H1 (cell line): Measurements from ENCODE around the gene FAR2.

ENCODE experiments used
- CHD1 ChIP-seq: IDR thresholded peaks from 2 replicates; pipeline ENCODE4 v1.6.1; 2012; ENCODE audit warnings: low read depth, low read length, improper control_type of control experiment
- HDAC2 ChIP-seq, 2 experiments: fragments of 300-600 bp in 1 of 2; sonication (generic) in 1 of 2; IDR thresholded peaks; 2 replicates each; pipeline ENCODE4 v1.6.1; 2011 to 2012; ENCODE audit warnings: low read depth in 2 of 2, low read length in 2 of 2, mild to moderate bottlenecking in 2 of 2, moderate library complexity in 2 of 2, borderline replicate concordance in 1 of 2, inconsistent platforms in 1 of 2
- JUN ChIP-seq: IDR thresholded peaks from 2 replicates; pipeline ENCODE4 v1.6.1; 2011; ENCODE audit warnings: low read depth, mild to moderate bottlenecking, improper control_type of control experiment, low read length
- KDM1A ChIP-seq: fragments of 200-600, 300-600 bp; sonication (generic); IDR thresholded peaks from 2 replicates; pipeline ENCODE4 v1.7.1; 2016; ENCODE audit warnings: mild to moderate bottlenecking, low read length, borderline replicate concordance
- RNF2 ChIP-seq: fragments of 200-900, 300-1000 bp; sonication (generic); IDR thresholded peaks from 2 replicates; pipeline ENCODE4 v1.7.1; 2016; ENCODE audit warnings: borderline replicate concordance, low read depth, mild to moderate bottlenecking, antibody characterized with exemption, low read length; ENCODE audit not compliant: poor library complexity, severe bottlenecking; ENCODE audit errors: missing control alignments
- RXRA ChIP-seq: IDR thresholded peaks from 2 replicates; pipeline ENCODE4 v1.6.1; 2011; ENCODE audit warnings: low read depth, mild to moderate bottlenecking, low read length, moderate library complexity; ENCODE audit not compliant: insufficient read depth
- SP2 ChIP-seq: IDR thresholded peaks from 2 replicates; pipeline ENCODE4 v1.6.1; 2012; ENCODE audit warnings: mild to moderate bottlenecking, low read length, inconsistent platforms
- SRF ChIP-seq: IDR thresholded peaks from 2 replicates; pipeline ENCODE4 v1.6.1; 2011; ENCODE audit warnings: mild to moderate bottlenecking, low read depth, low read length, moderate library complexity
- TF ChIP-seq, protein P1 (sequence below), 3 experiments: IDR thresholded peaks; 1 replicate in 2 of 3; 2 replicates in 1 of 3; pipeline versions ENCODE4 v1.5.1 to v1.6.1; 2011; ENCODE audit warnings: low read length in 3 of 3, mild to moderate bottlenecking in 3 of 3, inconsistent platforms in 2 of 3, low read depth in 1 of 3, moderate library complexity in 1 of 3; ENCODE audit not compliant: insufficient read depth in 1 of 3; ENCODE audit errors: control extremely low read depth in 1 of 3
- TF ChIP-seq, protein P2 (sequence below): IDR thresholded peaks from 2 replicates; pipeline ENCODE4 v1.6.1; 2012; ENCODE audit warnings: inconsistent platforms

DNA sequence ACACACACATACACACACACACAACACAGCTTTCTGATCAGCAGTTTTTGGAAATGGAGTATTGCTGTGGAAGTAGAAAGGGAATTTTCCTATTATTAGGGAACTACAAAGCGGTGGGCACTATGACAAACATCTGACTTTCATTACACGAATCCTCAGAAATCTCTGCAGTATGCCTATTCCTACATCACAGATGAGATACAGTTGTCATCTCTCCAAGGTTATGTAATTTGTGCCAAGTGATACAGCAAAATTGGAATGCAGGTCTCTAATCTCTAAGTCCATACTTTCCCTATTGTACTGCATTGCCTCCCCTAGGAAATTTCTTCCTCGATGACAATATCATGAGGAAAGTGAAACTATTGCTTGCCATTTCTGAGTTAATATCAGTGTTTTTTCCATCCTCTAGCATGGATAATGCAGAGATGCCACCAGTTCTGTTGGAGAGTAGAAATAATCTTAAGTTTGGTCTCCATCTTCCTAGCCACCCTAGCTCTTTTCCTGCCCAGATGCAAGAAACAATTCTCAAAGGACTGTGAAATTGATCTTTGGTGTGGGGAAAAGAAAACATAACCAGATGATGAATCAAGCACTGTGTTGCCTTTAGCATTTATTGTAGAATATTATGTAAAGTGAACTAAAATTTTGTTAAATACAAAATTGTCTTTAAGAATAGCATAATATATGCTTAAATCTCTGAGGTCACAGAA lies 137.2 kb downstream of the FAR2 start:
- no peak for TF ChIP-seq CHD1
- TF ChIP-seq KDM1A: no peak
- TF ChIP-seq, protein P1, sequence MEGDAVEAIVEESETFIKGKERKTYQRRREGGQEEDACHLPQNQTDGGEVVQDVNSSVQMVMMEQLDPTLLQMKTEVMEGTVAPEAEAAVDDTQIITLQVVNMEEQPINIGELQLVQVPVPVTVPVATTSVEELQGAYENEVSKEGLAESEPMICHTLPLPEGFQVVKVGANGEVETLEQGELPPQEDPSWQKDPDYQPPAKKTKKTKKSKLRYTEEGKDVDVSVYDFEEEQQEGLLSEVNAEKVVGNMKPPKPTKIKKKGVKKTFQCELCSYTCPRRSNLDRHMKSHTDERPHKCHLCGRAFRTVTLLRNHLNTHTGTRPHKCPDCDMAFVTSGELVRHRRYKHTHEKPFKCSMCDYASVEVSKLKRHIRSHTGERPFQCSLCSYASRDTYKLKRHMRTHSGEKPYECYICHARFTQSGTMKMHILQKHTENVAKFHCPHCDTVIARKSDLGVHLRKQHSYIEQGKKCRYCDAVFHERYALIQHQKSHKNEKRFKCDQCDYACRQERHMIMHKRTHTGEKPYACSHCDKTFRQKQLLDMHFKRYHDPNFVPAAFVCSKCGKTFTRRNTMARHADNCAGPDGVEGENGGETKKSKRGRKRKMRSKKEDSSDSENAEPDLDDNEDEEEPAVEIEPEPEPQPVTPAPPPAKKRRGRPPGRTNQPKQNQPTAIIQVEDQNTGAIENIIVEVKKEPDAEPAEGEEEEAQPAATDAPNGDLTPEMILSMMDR (IDR thresholded peaks at IDR 0.05; ENCODE audit: control extremely low read depth in 1 of 3, insufficient read depth in 1 of 3, low read depth in 1 of 3, low read length in 3 of 3): no peak
- TF ChIP-seq RXRA: no peak
- TF ChIP-seq SRF: no peak
- no peak for TF ChIP-seq SP2
- no peak for TF ChIP-seq HDAC2 (IDR thresholded peaks at IDR 0.05; ENCODE audit: borderline replicate concordance in 1 of 2, low read depth in 2 of 2, low read length in 2 of 2)
- TF ChIP-seq JUN: no peak
- TF ChIP-seq RNF2: no peak
- TF ChIP-seq, protein P2, sequence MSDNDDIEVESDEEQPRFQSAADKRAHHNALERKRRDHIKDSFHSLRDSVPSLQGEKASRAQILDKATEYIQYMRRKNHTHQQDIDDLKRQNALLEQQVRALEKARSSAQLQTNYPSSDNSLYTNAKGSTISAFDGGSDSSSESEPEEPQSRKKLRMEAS: no peak
